Measurements from ENCODE around the gene ELFN1. TPM values are rescaled to one million over a fixed set of nuclear protein-coding genes. Genes with fewer than 3 reads are reported as not detected.

ELFN1 gene
- total RNA-seq, 2 donors from 2014 or later = 0.33 to 1.3 TPM

DNA sequence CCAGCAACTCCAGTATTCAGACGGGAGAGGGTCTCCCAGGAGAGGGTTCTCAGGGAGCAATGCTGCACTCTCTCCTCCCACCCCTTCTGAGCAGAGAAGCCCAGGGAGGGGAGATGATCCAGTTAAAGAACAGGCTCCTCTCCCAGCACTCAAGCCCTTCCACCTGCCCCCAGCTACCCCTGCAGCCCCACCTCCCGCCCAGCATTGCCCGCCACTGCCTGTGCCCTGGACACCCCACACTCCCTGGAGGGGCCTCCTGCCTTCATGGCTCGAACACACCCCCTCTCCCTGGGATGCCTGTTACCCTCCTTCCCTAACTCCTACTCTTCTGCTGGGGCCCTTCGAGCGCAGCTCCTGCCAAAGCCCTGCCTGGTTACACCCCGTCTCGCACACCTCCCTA is 66.8 kb downstream of the ELFN1 start:
- Histone ChIP-seq H3K4me1 (no peaks in the 10 kb centered on the region), H3K27ac (no peak overlapping the region), H3K36me3 (replicated peaks in 1 of 2; ENCODE audit: insufficient read depth in 1 of 2, low read depth in 2 of 2) (no peaks in the 10 kb centered on the region), H3K4me3 (no peak overlapping the region), H3K9me3 (no peaks in the 10 kb centered on the region), H3K27me3 (no peaks in the 10 kb centered on the region)
- WGBS, 2 donors = 72 to 74% methylated on average over 8 of the region's 8 CpGs
- ATAC-seq (no peak), DNase-seq (no peak)
- no peak for TF ChIP-seq POLR2A (IDR thresholded peaks at IDR 0.05)
- TF ChIP-seq, protein P1, sequence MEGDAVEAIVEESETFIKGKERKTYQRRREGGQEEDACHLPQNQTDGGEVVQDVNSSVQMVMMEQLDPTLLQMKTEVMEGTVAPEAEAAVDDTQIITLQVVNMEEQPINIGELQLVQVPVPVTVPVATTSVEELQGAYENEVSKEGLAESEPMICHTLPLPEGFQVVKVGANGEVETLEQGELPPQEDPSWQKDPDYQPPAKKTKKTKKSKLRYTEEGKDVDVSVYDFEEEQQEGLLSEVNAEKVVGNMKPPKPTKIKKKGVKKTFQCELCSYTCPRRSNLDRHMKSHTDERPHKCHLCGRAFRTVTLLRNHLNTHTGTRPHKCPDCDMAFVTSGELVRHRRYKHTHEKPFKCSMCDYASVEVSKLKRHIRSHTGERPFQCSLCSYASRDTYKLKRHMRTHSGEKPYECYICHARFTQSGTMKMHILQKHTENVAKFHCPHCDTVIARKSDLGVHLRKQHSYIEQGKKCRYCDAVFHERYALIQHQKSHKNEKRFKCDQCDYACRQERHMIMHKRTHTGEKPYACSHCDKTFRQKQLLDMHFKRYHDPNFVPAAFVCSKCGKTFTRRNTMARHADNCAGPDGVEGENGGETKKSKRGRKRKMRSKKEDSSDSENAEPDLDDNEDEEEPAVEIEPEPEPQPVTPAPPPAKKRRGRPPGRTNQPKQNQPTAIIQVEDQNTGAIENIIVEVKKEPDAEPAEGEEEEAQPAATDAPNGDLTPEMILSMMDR (IDR thresholded peaks at IDR 0.05) = no peak
- intact Hi-C loops (cut with DNase I) = no loop called here

DNA sequence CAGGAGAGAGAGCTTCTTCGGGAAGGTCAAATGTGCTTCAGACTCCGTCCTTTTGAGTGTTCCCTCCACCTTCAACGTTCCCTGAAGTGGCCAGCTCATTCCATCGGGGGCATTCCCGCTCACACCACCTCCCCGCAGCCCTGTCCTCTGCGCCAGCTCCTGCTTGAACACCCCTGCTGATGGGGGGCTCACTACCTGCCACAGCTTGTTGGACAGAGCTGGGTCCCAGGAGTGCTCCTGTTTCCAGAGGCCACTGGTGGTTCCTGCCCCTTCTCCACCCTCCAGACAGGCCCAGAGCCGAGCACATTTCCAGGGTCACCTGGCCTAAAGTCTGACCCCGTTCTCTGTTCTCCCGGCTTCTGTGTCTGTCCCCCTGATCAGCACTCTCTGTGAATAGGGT is 67.4 kb downstream of the ELFN1 start:
- no peak for DNase-seq
- Histone ChIP-seq H3K27me3 (no peaks in the 10 kb centered on the region), H3K4me1 (no peaks in the 10 kb centered on the region), H3K36me3 (replicated peaks in 1 of 2; ENCODE audit: insufficient read depth in 1 of 2, low read depth in 2 of 2) (no peaks in the 10 kb centered on the region), H3K9me3 (no peaks in the 10 kb centered on the region), H3K27ac (no peak overlapping the region), H3K4me3 (no peak overlapping the region)
- no peak for ATAC-seq
- intact Hi-C loops (cut with DNase I) = no loop called here
- 71 to 85% methylated on average over 6 to 10 of the region's 10 CpGs for WGBS, 2 donors
- TF ChIP-seq, protein P1 (IDR thresholded peaks at IDR 0.05) = no peak
- no peak for TF ChIP-seq POLR2A (IDR thresholded peaks at IDR 0.05)

DNA sequence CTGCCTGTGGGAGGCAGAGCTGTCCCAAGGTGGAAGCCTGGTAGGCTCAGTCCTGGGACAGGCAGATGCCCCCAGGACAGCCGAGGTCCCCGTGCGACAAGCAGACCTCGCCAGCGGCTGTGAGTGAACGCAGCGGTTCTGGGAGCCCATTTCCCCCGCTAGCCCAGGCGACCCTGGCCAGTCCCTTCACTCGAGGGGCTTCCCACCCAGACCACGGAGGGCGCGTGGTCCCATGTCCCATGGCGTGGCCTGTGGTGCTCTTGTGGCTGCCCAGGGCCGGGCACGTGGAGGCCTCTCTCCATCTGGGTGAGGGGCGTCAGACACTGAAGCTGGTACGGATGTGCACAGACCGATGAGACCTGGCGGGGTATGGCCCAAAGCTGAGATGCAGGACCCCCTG is 67.9 kb downstream of the ELFN1 start:
- H3K4me1 ChIP-seq = peaks cover 4% of the 10 kb centered on the region
- TF ChIP-seq, protein P1 (IDR thresholded peaks at IDR 0.05) = no peak
- no peak for TF ChIP-seq POLR2A (IDR thresholded peaks at IDR 0.05)
- H3K36me3 ChIP-seq (replicated peaks in 1 of 2; ENCODE audit: insufficient read depth in 1 of 2, low read depth in 2 of 2) = no peaks in the 10 kb centered on the region
- intact Hi-C loops (cut with DNase I) = no loop called here
- DNase-seq = no peak
- no peak overlapping the region for H3K27ac ChIP-seq
- no peaks in the 10 kb centered on the region for H3K27me3 ChIP-seq
- WGBS, 2 donors = 68 to 78% methylated on average over 17 to 18 of the region's 20 CpGs
- H3K9me3 ChIP-seq = no peaks in the 10 kb centered on the region
- no peak for ATAC-seq
- H3K4me3 ChIP-seq = no peak overlapping the region

DNA sequence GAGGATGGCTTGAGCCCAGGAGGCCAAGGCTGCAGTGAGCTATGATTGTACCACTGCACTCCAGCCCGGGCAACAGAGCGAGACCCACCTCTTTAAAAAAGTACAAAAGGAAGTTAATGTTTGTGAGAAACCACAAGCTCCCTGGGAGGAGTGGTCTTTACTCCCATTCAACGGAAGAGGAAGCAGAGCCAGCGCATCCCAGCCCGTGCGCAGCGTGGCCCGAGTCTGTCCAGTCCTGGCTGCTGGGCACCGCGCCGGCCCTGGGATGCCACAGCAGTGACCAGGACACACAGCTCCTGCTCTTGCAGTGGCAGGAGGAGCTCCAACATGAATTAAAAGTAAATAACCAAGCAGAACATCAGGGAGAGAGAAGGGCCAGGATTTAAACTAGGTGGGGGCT is 68.4 kb downstream of the ELFN1 start:
- H3K27me3 ChIP-seq = no peaks in the 10 kb centered on the region
- no peak overlapping the region for H3K27ac ChIP-seq
- 57 to 74% methylated on average over 9 to 11 of the region's 11 CpGs for WGBS, 2 donors
- peaks cover 9% of the 10 kb centered on the region for H3K4me1 ChIP-seq
- DNase-seq = no peak
- TF ChIP-seq, protein P1 (IDR thresholded peaks at IDR 0.05) = no peak
- TF ChIP-seq POLR2A (IDR thresholded peaks at IDR 0.05) = no peak
- no peak for ATAC-seq
- no peaks in the 10 kb centered on the region for H3K9me3 ChIP-seq
- H3K36me3 ChIP-seq (replicated peaks in 1 of 2; ENCODE audit: insufficient read depth in 1 of 2, low read depth in 2 of 2) = no peaks in the 10 kb centered on the region
- no peak overlapping the region for H3K4me3 ChIP-seq
- intact Hi-C loops (cut with DNase I) = no loop called here

DNA sequence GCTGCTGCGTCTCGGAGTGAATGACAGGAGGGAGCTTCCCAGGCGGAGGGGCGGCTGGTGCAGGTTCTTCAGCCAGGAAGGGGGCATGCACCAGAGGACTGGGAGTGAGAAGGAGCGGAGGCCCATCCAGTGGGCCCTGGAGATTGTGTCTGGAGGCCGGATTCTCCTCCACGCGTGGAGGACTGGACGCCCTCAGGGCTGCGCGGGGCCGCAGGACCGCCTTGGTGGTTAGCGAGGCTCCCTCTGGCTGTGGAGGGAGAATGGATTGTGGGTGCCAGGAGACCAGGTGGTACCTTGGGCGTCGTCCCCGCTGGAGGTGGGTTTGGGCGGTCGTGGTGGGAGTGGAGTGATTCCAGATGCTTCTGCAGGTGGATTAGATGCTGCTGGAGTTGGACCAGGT is 68.9 kb downstream of the ELFN1 start:
- H3K27ac ChIP-seq = no peak overlapping the region
- intact Hi-C loops (cut with DNase I) = no loop called here
- H3K9me3 ChIP-seq = no peaks in the 10 kb centered on the region
- H3K27me3 ChIP-seq = no peaks in the 10 kb centered on the region
- peaks cover 9% of the 10 kb centered on the region for H3K4me1 ChIP-seq
- no peaks in the 10 kb centered on the region for H3K36me3 ChIP-seq (replicated peaks in 1 of 2; ENCODE audit: insufficient read depth in 1 of 2, low read depth in 2 of 2)
- no peak overlapping the region for H3K4me3 ChIP-seq
- no peak for DNase-seq
- WGBS, 2 donors = 74% methylated on average over 19 of the region's 19 CpGs
- TF ChIP-seq, protein P1 (IDR thresholded peaks at IDR 0.05) = no peak
- no peak for TF ChIP-seq POLR2A (IDR thresholded peaks at IDR 0.05)
- no peak for ATAC-seq

Data from body of pancreas (tissue), 4 donors.